ENCODE data around the gene MET. TPM values are rescaled to one million over a fixed set of nuclear protein-coding genes. Genes with fewer than 3 reads are reported as not detected.
A peak's percentile ranks its signal among the peaks of the same experiment; 100 is the strongest.

The MET gene
- total and polyA plus RNA-seq, 2 donors (not counting 1 experiment from before 2014, with no cell fraction given) = 33.4 to 44.4 TPM

- no peaks in the 10 kb centered on the region for H3K4me1 ChIP-seq (ENCODE audit: control insufficient read depth, extremely low read depth, insufficient read depth, low read length)
- no peak for DNase-seq (ENCODE audit: low read depth in 2 of 2)
Observed at GRCh38 chr7:116726149-116726548, 54.2 kb downstream of the MET start.

GRCh38 chr7:116726713-116727431, 54.9 kb downstream of the MET start:
- DNase-seq (ENCODE audit: low read depth in 2 of 2) = peak in 1 of 2 donors; percentile 39
- TF ChIP-seq CTCF (conservative IDR thresholded peaks at IDR 0.05 in 1 of 2, IDR thresholded peaks at IDR 0.05 in 1 of 2; ENCODE audit: low read depth in 1 of 2, low read length in 2 of 2) = no peak
- TF ChIP-seq EZH2 (IDR thresholded peaks at IDR 0.05; ENCODE audit: low read length, missing control alignments) = no peak
- H3K79me2 ChIP-seq (ENCODE audit: control insufficient read depth, insufficient read depth, low read length) = no peaks in the 10 kb centered on the region

More at GRCh38 chr7:116726149-116726548, 54.2 kb downstream of the MET start:
- TF ChIP-seq EZH2 (IDR thresholded peaks at IDR 0.05; ENCODE audit: low read length, missing control alignments) (no peak), CTCF (conservative IDR thresholded peaks at IDR 0.05 in 1 of 2, IDR thresholded peaks at IDR 0.05 in 1 of 2; ENCODE audit: low read depth in 1 of 2, low read length in 2 of 2) (no peak)
- Histone ChIP-seq H3K9ac (ENCODE audit: insufficient read depth, low read length) (no peak overlapping the region), H3K4me3 (replicated peaks in 1 of 4; ENCODE audit: control extremely low read depth in 1 of 4, insufficient read depth in 1 of 4, low read depth in 3 of 4, low read length in 4 of 4) (no peak overlapping the region), H3K79me2 (ENCODE audit: control insufficient read depth, insufficient read depth, low read length) (no peaks in the 10 kb centered on the region), H3K4me2 (ENCODE audit: extremely low read depth, insufficient read depth, low read length) (no peak overlapping the region), H2AFZ (ENCODE audit: low read length) (no peak overlapping the region), H3K27ac (ENCODE audit: insufficient read depth, low read length) (no peak overlapping the region), H4K20me1 (ENCODE audit: control insufficient read depth, extremely low read depth, insufficient read depth, low read length) (no peaks in the 10 kb centered on the region), H3K27me3 (ENCODE audit: control insufficient read depth, insufficient read depth, low read length) (no peaks in the 10 kb centered on the region), H3K9me3 (ENCODE audit: control insufficient read depth, insufficient read depth, low read depth, low read length) (no peaks in the 10 kb centered on the region), H3K36me3 (ENCODE audit: control insufficient read depth, insufficient read depth, low read length) (no peaks in the 10 kb centered on the region)

GRCh38 chr7:116727432-116728009, 55.5 kb downstream of the MET start:
- no peaks in the 10 kb centered on the region for H4K20me1 ChIP-seq (ENCODE audit: control insufficient read depth, extremely low read depth, insufficient read depth, low read length)
- no peak overlapping the region for H2AFZ ChIP-seq (ENCODE audit: low read length)
- H3K27me3 ChIP-seq (ENCODE audit: control insufficient read depth, insufficient read depth, low read length) = no peaks in the 10 kb centered on the region
- no peak overlapping the region for H3K27ac ChIP-seq (ENCODE audit: insufficient read depth, low read length)
- no peaks in the 10 kb centered on the region for H3K9me3 ChIP-seq (ENCODE audit: control insufficient read depth, insufficient read depth, low read depth, low read length)
- no peak overlapping the region for H3K4me3 ChIP-seq (replicated peaks in 1 of 4; ENCODE audit: control extremely low read depth in 1 of 4, insufficient read depth in 1 of 4, low read depth in 3 of 4, low read length in 4 of 4)
- no peaks in the 10 kb centered on the region for H3K4me1 ChIP-seq (ENCODE audit: control insufficient read depth, extremely low read depth, insufficient read depth, low read length)
- TF ChIP-seq EZH2 (IDR thresholded peaks at IDR 0.05; ENCODE audit: low read length, missing control alignments) (no peak), CTCF (conservative IDR thresholded peaks at IDR 0.05 in 1 of 2, IDR thresholded peaks at IDR 0.05 in 1 of 2; ENCODE audit: low read depth in 1 of 2, low read length in 2 of 2) (no peak)
- no peak overlapping the region for H3K9ac ChIP-seq (ENCODE audit: insufficient read depth, low read length)
- H3K36me3 ChIP-seq (ENCODE audit: control insufficient read depth, insufficient read depth, low read length) = no peaks in the 10 kb centered on the region
- H3K4me2 ChIP-seq (ENCODE audit: extremely low read depth, insufficient read depth, low read length) = no peak overlapping the region
- no peaks in the 10 kb centered on the region for H3K79me2 ChIP-seq (ENCODE audit: control insufficient read depth, insufficient read depth, low read length)
- DNase-seq (ENCODE audit: low read depth in 2 of 2) = peak in 1 of 2 donors; percentile 53

More at GRCh38 chr7:116726713-116727431, 54.9 kb downstream of the MET start:
- Histone ChIP-seq H3K9me3 (ENCODE audit: control insufficient read depth, insufficient read depth, low read depth, low read length) (no peaks in the 10 kb centered on the region), H3K27ac (ENCODE audit: insufficient read depth, low read length) (no peak overlapping the region), H3K27me3 (ENCODE audit: control insufficient read depth, insufficient read depth, low read length) (no peaks in the 10 kb centered on the region), H3K4me1 (ENCODE audit: control insufficient read depth, extremely low read depth, insufficient read depth, low read length) (no peaks in the 10 kb centered on the region), H3K9ac (ENCODE audit: insufficient read depth, low read length) (no peak overlapping the region), H3K36me3 (ENCODE audit: control insufficient read depth, insufficient read depth, low read length) (no peaks in the 10 kb centered on the region), H3K4me3 (replicated peaks in 1 of 4; ENCODE audit: control extremely low read depth in 1 of 4, insufficient read depth in 1 of 4, low read depth in 3 of 4, low read length in 4 of 4) (no peak overlapping the region), H3K4me2 (ENCODE audit: extremely low read depth, insufficient read depth, low read length) (no peak overlapping the region), H4K20me1 (ENCODE audit: control insufficient read depth, extremely low read depth, insufficient read depth, low read length) (no peaks in the 10 kb centered on the region), H2AFZ (ENCODE audit: low read length) (no peak overlapping the region)

Data from fibroblast of lung (primary cell).